Karpas-422 (cell line): Measurements from ENCODE around the gene CNN3. TPM values are rescaled to one million over a fixed set of nuclear protein-coding genes. Genes with fewer than 3 reads are reported as not detected.

Source experiments
- DNase-seq: peaks from one replicate; pipeline ENCODE4 v3.0.0-alpha.2; 2015
- H2AFZ ChIP-seq: fragments of 200-600 bp; sonication (generic); 2 replicates; pipeline ENCODE4 v1.6.1; 2014; ENCODE audit warnings: antibody characterized with exemption, low read length, mixed read lengths
- H3K27ac ChIP-seq: fragments of 200-600 bp; sonication (generic); 2 replicates; pipeline ENCODE4 v1.5.1; 2014; ENCODE audit warnings: mild to moderate bottlenecking, low read length, moderate library complexity
- H3K27me3 ChIP-seq: fragments of 200-600 bp; sonication (generic); 2 replicates; pipeline ENCODE4 v1.6.1; 2014; ENCODE audit warnings: low read length, mixed read lengths
- H3K36me3 ChIP-seq: fragments of 200-600 bp; sonication (generic); 2 replicates; pipeline ENCODE4 v1.6.1; 2014; ENCODE audit warnings: low read length, mixed read lengths; ENCODE audit not compliant: insufficient read depth
- H3K4me1 ChIP-seq: fragments of 200-600 bp; sonication (generic); 2 replicates; pipeline ENCODE4 v1.6.1; 2014; ENCODE audit warnings: mild to moderate bottlenecking, low read length, mixed read lengths
- H3K4me2 ChIP-seq: fragments of 200-600 bp; sonication (generic); 2 replicates; pipeline ENCODE4 v1.6.1; 2014; ENCODE audit warnings: low read length, low read depth, mild to moderate bottlenecking; ENCODE audit not compliant: poor library complexity, severe bottlenecking
- H3K4me3 ChIP-seq: fragments of 200-600 bp; sonication (generic); 2 replicates; pipeline ENCODE4 v1.5.1; 2014; ENCODE audit warnings: mild to moderate bottlenecking, antibody characterized with exemption, low read length, mixed read lengths
- H3K79me2 ChIP-seq: fragments of 200-600 bp; sonication (generic); 2 replicates; pipeline ENCODE4 v1.6.1; 2014; ENCODE audit warnings: mild to moderate bottlenecking, low read length, mixed read lengths
- H3K9ac ChIP-seq: fragments of 200-600 bp; sonication (generic); 2 replicates; pipeline ENCODE4 v1.6.0; 2014; ENCODE audit warnings: low read length
- H3K9me2 ChIP-seq: fragments of 200-600 bp; sonication (generic), shearing (Covaris generic); replicated peaks from 2 replicates; pipeline ENCODE4 v1.6.0; 2014; ENCODE audit warnings: mild to moderate bottlenecking, low read length, moderate library complexity; ENCODE audit not compliant: insufficient read depth
- H3K9me3 ChIP-seq: fragments of 300-700, 200-600 bp; sonication (generic); 2 replicates; pipeline ENCODE4 v1.6.1; 2014; ENCODE audit warnings: low read length, mixed read lengths
- H4K20me1 ChIP-seq: fragments of 200-600 bp; sonication (generic); 2 replicates; pipeline ENCODE4 v1.6.1; 2014; ENCODE audit warnings: mild to moderate bottlenecking, antibody characterized with exemption, low read length, low read depth; ENCODE audit not compliant: insufficient read depth
- total RNA-seq: library from RNA; depleted of rRNA; stranded (reverse); fragments of >200 nt; shearing (Covaris generic); gene quantifications from 2 replicates; pipeline ENCODE4 v1.2.3, GENCODE V29; 2014; ENCODE audit warnings: low replicate concordance

Gene CNN3
- total RNA-seq, 1 experiment from 2014 or later: 4.8 TPM

GRCh38 chr1:94895518-94895917 is 31.4 kb downstream of the CNN3 start:
- no peaks in the 10 kb centered on the region for H4K20me1 ChIP-seq
- H2AFZ ChIP-seq: no peak overlapping the region
- H3K4me2 ChIP-seq: no peak overlapping the region
- H3K4me3 ChIP-seq: no peak overlapping the region
- H3K9me3 ChIP-seq: no peaks in the 10 kb centered on the region
- no peak for DNase-seq
- H3K27ac ChIP-seq: no peak overlapping the region
- H3K9ac ChIP-seq: no peak overlapping the region
- no peaks in the 10 kb centered on the region for H3K9me2 ChIP-seq
- H3K79me2 ChIP-seq: no peaks in the 10 kb centered on the region
- no peaks in the 10 kb centered on the region for H3K4me1 ChIP-seq
- no peaks in the 10 kb centered on the region for H3K36me3 ChIP-seq
- no peaks in the 10 kb centered on the region for H3K27me3 ChIP-seq

GRCh38 chr1:94894630-94895029 is 32.3 kb downstream of the CNN3 start:
- Histone ChIP-seq H3K9ac (no peak overlapping the region), H3K4me3 (no peak overlapping the region), H2AFZ (no peak overlapping the region), H3K27me3 (no peaks in the 10 kb centered on the region), H3K36me3 (no peaks in the 10 kb centered on the region), H4K20me1 (no peaks in the 10 kb centered on the region), H3K27ac (no peak overlapping the region), H3K79me2 (no peaks in the 10 kb centered on the region), H3K4me2 (no peak overlapping the region), H3K4me1 (no peaks in the 10 kb centered on the region), H3K9me3 (no peaks in the 10 kb centered on the region), H3K9me2 (no peaks in the 10 kb centered on the region)
- no peak for DNase-seq

GRCh38 chr1:94892604-94893254 is 34.2 kb downstream of the CNN3 start:
- H3K36me3 ChIP-seq: no peaks in the 10 kb centered on the region
- H3K9me2 ChIP-seq: no peaks in the 10 kb centered on the region
- no peaks in the 10 kb centered on the region for H4K20me1 ChIP-seq
- H3K9me3 ChIP-seq: no peaks in the 10 kb centered on the region
- H3K4me3 ChIP-seq: no peak overlapping the region
- no peaks in the 10 kb centered on the region for H3K4me1 ChIP-seq
- no peaks in the 10 kb centered on the region for H3K79me2 ChIP-seq
- H3K27ac ChIP-seq: no peak overlapping the region
- no peak overlapping the region for H3K9ac ChIP-seq
- no peak overlapping the region for H3K4me2 ChIP-seq
- no peak for DNase-seq
- H2AFZ ChIP-seq: no peak overlapping the region
- no peaks in the 10 kb centered on the region for H3K27me3 ChIP-seq

- Histone ChIP-seq H3K9ac (no peak overlapping the region), H3K36me3 (no peaks in the 10 kb centered on the region), H4K20me1 (no peaks in the 10 kb centered on the region), H3K9me3 (no peaks in the 10 kb centered on the region), H3K9me2 (no peaks in the 10 kb centered on the region), H3K27me3 (no peaks in the 10 kb centered on the region), H2AFZ (no peak overlapping the region), H3K4me3 (no peak overlapping the region), H3K27ac (no peak overlapping the region), H3K4me2 (no peak overlapping the region), H3K79me2 (no peaks in the 10 kb centered on the region), H3K4me1 (no peaks in the 10 kb centered on the region; the same call in 1 of the 2 replicates)
- DNase-seq: no peak
Observed at GRCh38 chr1:94888201-94888600, 38.7 kb downstream of the CNN3 start.

GRCh38 chr1:94887603-94888171 is 39.2 kb downstream of the CNN3 start:
- H3K4me1 ChIP-seq: no peaks in the 10 kb centered on the region; the same call in 1 of the 2 replicates
- H3K4me2 ChIP-seq: no peak overlapping the region
- no peak overlapping the region for H3K27ac ChIP-seq
- no peaks in the 10 kb centered on the region for H3K9me3 ChIP-seq
- H3K9me2 ChIP-seq: no peaks in the 10 kb centered on the region
- DNase-seq: no peak
- H3K36me3 ChIP-seq: no peaks in the 10 kb centered on the region
- no peak overlapping the region for H3K4me3 ChIP-seq
- H2AFZ ChIP-seq: no peak overlapping the region
- no peaks in the 10 kb centered on the region for H3K27me3 ChIP-seq
- no peaks in the 10 kb centered on the region for H4K20me1 ChIP-seq
- H3K9ac ChIP-seq: no peak overlapping the region
- H3K79me2 ChIP-seq: no peaks in the 10 kb centered on the region

- H3K36me3 ChIP-seq: no peaks in the 10 kb centered on the region
- no peak overlapping the region for H3K4me3 ChIP-seq
- no peaks in the 10 kb centered on the region for H3K9me2 ChIP-seq
- H4K20me1 ChIP-seq: no peaks in the 10 kb centered on the region
- no peak for DNase-seq
- no peak overlapping the region for H3K27ac ChIP-seq
- H3K4me1 ChIP-seq: no peaks in the 10 kb centered on the region; the same call in 1 of the 2 replicates
- no peak overlapping the region for H2AFZ ChIP-seq
- H3K79me2 ChIP-seq: no peaks in the 10 kb centered on the region
- no peak overlapping the region for H3K4me2 ChIP-seq
- no peaks in the 10 kb centered on the region for H3K27me3 ChIP-seq
- H3K9ac ChIP-seq: no peak overlapping the region
- no peaks in the 10 kb centered on the region for H3K9me3 ChIP-seq
Observed at GRCh38 chr1:94887106-94887505, 39.8 kb downstream of the CNN3 start.

GRCh38 chr1:94886361-94886760 is 40.5 kb downstream of the CNN3 start:
- Histone ChIP-seq H3K27ac (no peak overlapping the region), H3K9ac (no peak overlapping the region), H3K9me3 (no peaks in the 10 kb centered on the region), H3K4me3 (no peak overlapping the region), H3K79me2 (no peaks in the 10 kb centered on the region), H3K4me2 (no peak overlapping the region), H2AFZ (no peak overlapping the region), H3K9me2 (no peaks in the 10 kb centered on the region), H4K20me1 (no peaks in the 10 kb centered on the region), H3K36me3 (no peaks in the 10 kb centered on the region), H3K4me1 (no peaks in the 10 kb centered on the region; the same call in 1 of the 2 replicates), H3K27me3 (no peaks in the 10 kb centered on the region)
- DNase-seq: no peak

GRCh38 chr1:94884507-94884906 is 42.4 kb downstream of the CNN3 start:
- H3K9me3 ChIP-seq: no peaks in the 10 kb centered on the region
- no peaks in the 10 kb centered on the region for H4K20me1 ChIP-seq
- H3K79me2 ChIP-seq: no peaks in the 10 kb centered on the region
- H3K4me3 ChIP-seq: no peak overlapping the region
- H3K27ac ChIP-seq: no peak overlapping the region
- H3K27me3 ChIP-seq: no peaks in the 10 kb centered on the region
- DNase-seq: no peak
- H3K36me3 ChIP-seq: no peaks in the 10 kb centered on the region
- no peaks in the 10 kb centered on the region; the same call in 1 of the 2 replicates for H3K4me1 ChIP-seq
- no peak overlapping the region for H3K9ac ChIP-seq
- H2AFZ ChIP-seq: no peak overlapping the region
- no peak overlapping the region for H3K4me2 ChIP-seq
- no peaks in the 10 kb centered on the region for H3K9me2 ChIP-seq
